GM12878 (cell line): ENCODE data around the gene PRCP.
"Not testable (repeated sequence)": the region's sequence is repeated elsewhere in the genome, so short reads cannot be mapped to it uniquely, and the experiment has no call there.

Experiments
- BACH1 ChIP-seq: fragments of 450-650 bp; IDR thresholded peaks from 2 replicates; pipeline ENCODE4 v1.6.1; 2017; ENCODE audit warnings: mild to moderate bottlenecking, borderline replicate concordance
- CREM ChIP-seq: IDR thresholded peaks from 2 replicates; pipeline ENCODE4 v1.6.1; 2014; ENCODE audit warnings: antibody characterized with exemption, low read depth
- CTCF ChIP-seq, 3 experiments: IDR thresholded peaks in 2 of 3; conservative IDR thresholded peaks in 1 of 3; 2 replicates each; pipeline ENCODE4 v1.5.1; 2011; ENCODE audit warnings: low read depth in 3 of 3, low read length in 3 of 3, mild to moderate bottlenecking in 3 of 3, control low read depth in 2 of 3, moderate library complexity in 2 of 3, inconsistent platforms in 1 of 3, mixed read lengths in 1 of 3; ENCODE audit not compliant: control insufficient read depth in 2 of 3, insufficient read depth in 1 of 3; ENCODE audit errors: extremely low read depth in 1 of 3
- KAT2A ChIP-seq: conservative IDR thresholded peaks from 2 replicates; pipeline ENCODE4 v1.6.1; 2011; ENCODE audit warnings: low read depth, low read length; ENCODE audit not compliant: control insufficient read depth
- KDM1A ChIP-seq: fragments of 200-600 bp; sonication (generic); IDR thresholded peaks from 2 replicates; pipeline ENCODE4 v1.6.1; 2016; ENCODE audit warnings: borderline replicate concordance
- MEF2B ChIP-seq: fragments of 450-650 bp; IDR thresholded peaks from 2 replicates; pipeline ENCODE4 v1.6.1; 2018; ENCODE audit warnings: mild to moderate bottlenecking, moderate library complexity; ENCODE audit not compliant: partially characterized antibody, poor library complexity, severe bottlenecking
- POLR2AphosphoS5 ChIP-seq: IDR thresholded peaks from 2 replicates; pipeline ENCODE4 v1.6.1; 2011; ENCODE audit warnings: mild to moderate bottlenecking, low read length, inconsistent platforms
- RAD51 ChIP-seq: fragments of 450-650 bp; IDR thresholded peaks from 2 replicates; pipeline ENCODE4 v1.6.1; 2016; ENCODE audit warnings: moderate library complexity, mild to moderate bottlenecking, inconsistent platforms
- RB1 ChIP-seq: fragments of 450-650 bp; formaldehyde crosslinking; IDR thresholded peaks from 2 replicates; pipeline ENCODE4 v1.6.1; 2017; ENCODE audit warnings: mild to moderate bottlenecking, borderline replicate concordance
- STAT3 ChIP-seq: IDR thresholded peaks from 2 replicates; pipeline ENCODE4 v1.6.1; 2011; ENCODE audit warnings: low read depth, low read length, improper control_type of control experiment
- TAF1 ChIP-seq: IDR thresholded peaks from 2 replicates; pipeline ENCODE4 v1.6.1; 2011; ENCODE audit warnings: mild to moderate bottlenecking, low read depth, low read length, borderline replicate concordance
- ZNF24 ChIP-seq: fragments of 450-650 bp; IDR thresholded peaks from 2 replicates; pipeline ENCODE4 v1.6.1; 2017; ENCODE audit warnings: antibody characterized with exemption, mild to moderate bottlenecking
- ZNF274 ChIP-seq: IDR thresholded peaks from one replicate; pipeline ENCODE4 v1.8.0; 2011; ENCODE audit not compliant: insufficient read length, insufficient read depth
- ZNF592 ChIP-seq: fragments of 450-650 bp; IDR thresholded peaks from 2 replicates; pipeline ENCODE4 v1.6.1; 2017; ENCODE audit warnings: mild to moderate bottlenecking, moderate library complexity

GRCh38 chr11:82919786-82920185 is 19.6 kb upstream of the PRCP start:
- not testable (repeated sequence) for TF ChIP-seq CTCF (IDR thresholded peaks at IDR 0.05 in 2 of 3, conservative IDR thresholded peaks at IDR 0.05 in 1 of 3; ENCODE audit: control insufficient read depth in 2 of 3, extremely low read depth in 1 of 3, insufficient read depth in 1 of 3, low read depth in 3 of 3, low read length in 3 of 3); RB1; POLR2AphosphoS5; RAD51; STAT3; BACH1; MEF2B; TAF1; ZNF274; ZNF592; KDM1A; ZNF24; CREM; KAT2A
